SJSA1 (cell line): ENCODE data around the gene DHTKD1. TPM values are rescaled to one million over a fixed set of nuclear protein-coding genes. Genes with fewer than 3 reads are reported as not detected.
A peak's percentile ranks its signal among the peaks of the same experiment; 100 is the strongest.

Source experiments
- DNase-seq, 2 experiments: peaks; one replicate each; pipeline ENCODE4 v3.0.0-alpha.2; 2015 to 2020; ENCODE audit warnings: low spot score in 2 of 2, low read depth in 1 of 2
- H3K27ac ChIP-seq: fragments of 250-450 bp; sonication (Bioruptor Pico); 2 replicates; pipeline ENCODE4 v1.5.1; 2020; ENCODE audit warnings: mild to moderate bottlenecking, moderate library complexity
- H3K27me3 ChIP-seq: fragments of 250-450 bp; sonication (Bioruptor Pico); replicated peaks from 2 replicates; pipeline ENCODE4 v1.5.1; 2020; ENCODE audit warnings: mild to moderate bottlenecking, moderate library complexity
- H3K36me3 ChIP-seq: fragments of 250-450 bp; sonication (Bioruptor Pico); 2 replicates; pipeline ENCODE4 v1.5.1; 2020; ENCODE audit warnings: mild to moderate bottlenecking
- H3K4me1 ChIP-seq: fragments of 250-450 bp; sonication (Bioruptor Pico); replicated peaks from 2 replicates; pipeline ENCODE4 v1.6.1; 2021; ENCODE audit warnings: mild to moderate bottlenecking
- H3K4me3 ChIP-seq: fragments of 250-450 bp; sonication (Bioruptor Pico); 2 replicates; pipeline ENCODE4 v1.5.1; 2020; ENCODE audit warnings: mild to moderate bottlenecking
- H3K9me3 ChIP-seq: fragments of 250-450 bp; sonication (Bioruptor Pico); replicated peaks from 2 replicates; pipeline ENCODE4 v1.5.1; 2020; ENCODE audit warnings: mild to moderate bottlenecking
- total RNA-seq: library from RNA; depleted of rRNA; stranded (reverse); fragments of >200 nt; shearing (Covaris generic); gene quantifications from 2 replicates; pipeline ENCODE4 v1.2.3, GENCODE V29; 2014; rRNA removed

DHTKD1 gene
- total RNA-seq, result 12.5 and 19.0 TPM in 2 replicates

GRCh38 chr10:12068449-12069269, at the start of gene DHTKD1:
TSS of gene DHTKD1 (plus strand) at chr10:12068954. CDS start at chr10:12069034, 80 bp downstream.
- Histone ChIP-seq H3K36me3 (no peaks in the 10 kb centered on the region), H3K27ac (peak within 1 kb of the TSS; percentile 77), H3K27me3 (no peaks in the 10 kb centered on the region), H3K4me3 (peak within 1 kb of the TSS; percentile 81), H3K4me1 (peaks cover 12% of the 10 kb centered on the region), H3K9me3 (no peaks in the 10 kb centered on the region)
- peak; percentile 95 to 97 for DNase-seq

- Histone ChIP-seq H3K4me1 (no peaks in the 10 kb centered on the region), H3K36me3 (peaks cover 4% of the 10 kb centered on the region), H3K27me3 (no peaks in the 10 kb centered on the region), H3K27ac (no peak overlapping the region), H3K9me3 (no peaks in the 10 kb centered on the region), H3K4me3 (no peak overlapping the region)
- no peak for DNase-seq
These were observed 49.3 kb upstream of the DHTKD1 start for GRCh38 chr10:12019283-12019971.

GRCh38 chr10:12020574-12020973, 48.2 kb upstream of the DHTKD1 start:
- Histone ChIP-seq H3K27me3 (no peaks in the 10 kb centered on the region), H3K36me3 (peaks cover 4% of the 10 kb centered on the region), H3K4me1 (no peaks in the 10 kb centered on the region), H3K4me3 (no peak overlapping the region), H3K9me3 (no peaks in the 10 kb centered on the region), H3K27ac (no peak overlapping the region)
- DNase-seq, result no peak

GRCh38 chr10:12022580-12023257, 46.0 kb upstream of the DHTKD1 start:
- no peak overlapping the region for H3K27ac ChIP-seq
- no peaks in the 10 kb centered on the region for H3K27me3 ChIP-seq

GRCh38 chr10:12025591-12025990, 43.2 kb upstream of the DHTKD1 start:
- DNase-seq, result no peak
- no peaks in the 10 kb centered on the region for H3K9me3 ChIP-seq
- peaks cover 26% of the 10 kb centered on the region for H3K36me3 ChIP-seq
- no peaks in the 10 kb centered on the region for H3K27me3 ChIP-seq
- no peak overlapping the region for H3K27ac ChIP-seq
- H3K4me1 ChIP-seq, result no peaks in the 10 kb centered on the region
- no peak overlapping the region for H3K4me3 ChIP-seq

More at GRCh38 chr10:12022580-12023257, 46.0 kb upstream of the DHTKD1 start:
- H3K4me1 ChIP-seq, result no peaks in the 10 kb centered on the region
- H3K36me3 ChIP-seq, result peaks cover 10% of the 10 kb centered on the region
- no peak for DNase-seq
- no peak overlapping the region for H3K4me3 ChIP-seq
- no peaks in the 10 kb centered on the region for H3K9me3 ChIP-seq

GRCh38 chr10:12027539-12027938, 41.2 kb upstream of the DHTKD1 start:
- no peaks in the 10 kb centered on the region for H3K4me1 ChIP-seq
- no peaks in the 10 kb centered on the region for H3K27me3 ChIP-seq
- H3K9me3 ChIP-seq, result no peaks in the 10 kb centered on the region
- DNase-seq, result no peak
- no peak overlapping the region for H3K4me3 ChIP-seq
- peaks cover 32% of the 10 kb centered on the region for H3K36me3 ChIP-seq
- no peak overlapping the region for H3K27ac ChIP-seq

- Histone ChIP-seq H3K4me1 (no peaks in the 10 kb centered on the region), H3K27ac (no peak overlapping the region), H3K27me3 (no peaks in the 10 kb centered on the region), H3K36me3 (peaks cover 54% of the 10 kb centered on the region), H3K4me3 (no peak overlapping the region), H3K9me3 (no peaks in the 10 kb centered on the region)
- DNase-seq, result no peak
These were observed 37.4 kb upstream of the DHTKD1 start for GRCh38 chr10:12031404-12031803.

GRCh38 chr10:12036073-12036655, 32.6 kb upstream of the DHTKD1 start:
- Histone ChIP-seq H3K4me1 (peaks cover 7% of the 10 kb centered on the region), H3K27me3 (no peaks in the 10 kb centered on the region), H3K27ac (no peak overlapping the region), H3K4me3 (no peak overlapping the region), H3K36me3 (peaks cover 34% of the 10 kb centered on the region), H3K9me3 (no peaks in the 10 kb centered on the region)
- DNase-seq, result no peak

GRCh38 chr10:12041766-12042408, 26.9 kb upstream of the DHTKD1 start:
- DNase-seq, result peak in 1 of 2 experiments; percentile 28
- Histone ChIP-seq H3K27ac (peak overlapping the region; percentile 100; the same call in 1 of the 2 replicates), H3K4me1 (peaks cover 15% of the 10 kb centered on the region), H3K36me3 (peaks cover 8% of the 10 kb centered on the region; the same call in 1 of the 2 replicates), H3K4me3 (peak overlapping the region; percentile 90), H3K9me3 (no peaks in the 10 kb centered on the region), H3K27me3 (no peaks in the 10 kb centered on the region)

- H3K27ac ChIP-seq, result peak overlapping the region; percentile 100
- no peaks in the 10 kb centered on the region for H3K9me3 ChIP-seq
- H3K36me3 ChIP-seq, result peaks cover 8% of the 10 kb centered on the region; the same call in 1 of the 2 replicates
- peak in 1 of 2 experiments; percentile 49 for DNase-seq
- H3K27me3 ChIP-seq, result no peaks in the 10 kb centered on the region
- H3K4me3 ChIP-seq, result peak overlapping the region; percentile 90
- peaks cover 15% of the 10 kb centered on the region for H3K4me1 ChIP-seq
These were observed 26.4 kb upstream of the DHTKD1 start for GRCh38 chr10:12042409-12042796.

GRCh38 chr10:12042797-12043651, 25.7 kb upstream of the DHTKD1 start, which contains the start of gene UPF2:
TSS of gene UPF2 (minus strand) at chr10:12042809. CDS start at chr10:12035423, 7,386 bp downstream.
- Histone ChIP-seq H3K4me1 (peaks cover 15% of the 10 kb centered on the region), H3K36me3 (peaks cover 8% of the 10 kb centered on the region; the same call in 1 of the 2 replicates), H3K9me3 (no peaks in the 10 kb centered on the region), H3K27ac (peak within 1 kb of the TSS; percentile 100), H3K4me3 (peak within 1 kb of the TSS; percentile 90), H3K27me3 (no peaks in the 10 kb centered on the region)
- peak; percentile 98 to 99 for DNase-seq

- H3K36me3 ChIP-seq, result peaks cover 7% of the 10 kb centered on the region; the same call in 1 of the 2 replicates
- no peak for DNase-seq
- H3K4me3 ChIP-seq, result no peak overlapping the region
- H3K27me3 ChIP-seq, result no peaks in the 10 kb centered on the region
- H3K9me3 ChIP-seq, result no peaks in the 10 kb centered on the region
- peaks cover 14% of the 10 kb centered on the region for H3K4me1 ChIP-seq
- no peak overlapping the region for H3K27ac ChIP-seq
These were observed 23.2 kb upstream of the DHTKD1 start for GRCh38 chr10:12045596-12045995.
